GM23248 (cell line): ENCODE data around the gene KYAT1. TPM values are rescaled to one million over a fixed set of nuclear protein-coding genes. Genes with fewer than 3 reads are reported as not detected.

Source experiments
- DNase-seq: peaks from one replicate; pipeline ENCODE4 v3.0.0-alpha.2; 2015
- H2AFZ ChIP-seq: fragments of 200-600 bp; sonication (generic); 2 replicates; pipeline ENCODE4 v1.6.1; 2016; ENCODE audit warnings: antibody characterized with exemption
- H3F3A ChIP-seq: fragments of 200-600 bp; sonication (generic); 2 replicates; pipeline ENCODE4 v1.6.1; 2016; ENCODE audit warnings: mild to moderate bottlenecking, antibody characterized with exemption, mixed run types; ENCODE audit not compliant: insufficient read depth
- H3K27ac ChIP-seq: fragments of 200-600 bp; sonication (generic); 2 replicates; pipeline ENCODE4 v1.5.1; 2016; ENCODE audit warnings: mild to moderate bottlenecking
- H3K27me3 ChIP-seq: fragments of 200-600 bp; sonication (generic); replicated peaks from 2 replicates; pipeline ENCODE4 v1.6.1; 2016; ENCODE audit warnings: mild to moderate bottlenecking; ENCODE audit not compliant: insufficient read depth
- H3K36me3 ChIP-seq: fragments of 200-600 bp; sonication (generic); 2 replicates; pipeline ENCODE4 v1.6.1; 2016; ENCODE audit warnings: low read depth, mild to moderate bottlenecking
- H3K4me1 ChIP-seq: fragments of 200-600 bp; sonication (generic); 2 replicates; pipeline ENCODE4 v1.6.1; 2016; ENCODE audit warnings: mild to moderate bottlenecking; ENCODE audit not compliant: insufficient read depth
- H3K4me2 ChIP-seq: fragments of 200-600 bp; sonication (generic); one replicate; pipeline ENCODE4 v1.6.1; 2016; ENCODE audit warnings: mild to moderate bottlenecking; ENCODE audit not compliant: unreplicated experiment
- H3K4me3 ChIP-seq: fragments of 200-600 bp; sonication (generic); 2 replicates; pipeline ENCODE4 v1.5.1; 2016; ENCODE audit warnings: mild to moderate bottlenecking
- H3K79me2 ChIP-seq: fragments of 200-600 bp; sonication (generic); 2 replicates; pipeline ENCODE4 v1.6.1; 2016; ENCODE audit warnings: mild to moderate bottlenecking; ENCODE audit not compliant: insufficient read depth
- H3K9ac ChIP-seq: fragments of 200-600 bp; sonication (generic); 2 replicates; pipeline ENCODE4 v1.6.1; 2016; ENCODE audit warnings: mild to moderate bottlenecking
- H3K9me2 ChIP-seq: fragments of 200-600 bp; sonication (generic); 2 replicates; pipeline ENCODE4 v1.6.1; 2016; ENCODE audit warnings: mixed run types, mild to moderate bottlenecking, moderate library complexity; ENCODE audit not compliant: insufficient read depth
- H3K9me3 ChIP-seq: fragments of 200-600 bp; sonication (generic); one replicate; pipeline ENCODE4 v1.6.1; 2017; ENCODE audit warnings: low read depth
- H4K20me1 ChIP-seq: fragments of 200-600 bp; sonication (generic); 2 replicates; pipeline ENCODE4 v1.6.0; 2016; ENCODE audit not compliant: insufficient read depth
- EZH2 ChIP-seq: fragments of 200-600 bp; sonication (generic); IDR thresholded peaks from 2 replicates; pipeline ENCODE4 v1.6.1; 2018; ENCODE audit warnings: antibody characterized with exemption, mild to moderate bottlenecking; ENCODE audit not compliant: insufficient read depth, poor library complexity, severe bottlenecking
- EZH2phosphoT487 ChIP-seq: fragments of 200-600 bp; sonication (generic); IDR thresholded peaks from 2 replicates; pipeline ENCODE4 v1.6.1; 2018; ENCODE audit warnings: antibody characterized with exemption, moderate library complexity, mild to moderate bottlenecking, low read depth; ENCODE audit not compliant: insufficient read depth
- WGBS, 2 experiments: methylation state at CpG; one replicate each; pipeline ENCODE4 v1.1.6; 2015 to 2017; ENCODE audit warnings: low lambda C conversion rate in 2 of 2, low coverage in 1 of 2; ENCODE audit errors: missing lambda C conversion rate in 2 of 2; 5-methylcytosine and 5-hydroxymethylcytosine counted together
- in situ Hi-C: fragments of 300-500 bp; cut with MboI; formaldehyde crosslinking; loops from 2 replicates; pipeline ENCODE4 v1.15.0; 2020
- polyA plus RNA-seq: library from polyadenylated mRNA; unstranded; fragments of >200 nt; fragmentation: Nextera tagmentation; extraction: Ambion mirVana; gene quantifications from 2 replicates; pipeline ENCODE4 v1.2.1, GENCODE V29; 2016
- total RNA-seq: library from RNA; depleted of rRNA; stranded (reverse); fragments of >200 nt; shearing (Covaris generic); gene quantifications from 2 replicates; pipeline ENCODE4 v1.2.3, GENCODE V29; 2014

The KYAT1 gene
- total and polyA plus RNA-seq, 2 experiments from 2014 or later: 5.1 to 5.5 TPM

GRCh38 chr9:128885798-128886197, 4.0 kb upstream of the KYAT1 start:
- Histone ChIP-seq H3K4me1 (peaks cover 18% of the 10 kb centered on the region; the same call in 1 of the 2 replicates), H3K36me3 (peaks cover 5% of the 10 kb centered on the region; the same call in 1 of the 2 replicates), H3K27ac (no peak overlapping the region), H3K9ac (no peak overlapping the region), H3K9me2 (no peaks in the 10 kb centered on the region), H3K4me2 (no peak overlapping the region), H3K9me3 (no peaks in the 10 kb centered on the region), H3K79me2 (peaks cover 89% of the 10 kb centered on the region), H3K27me3 (no peaks in the 10 kb centered on the region), H2AFZ (no peak overlapping the region), H4K20me1 (no peaks in the 10 kb centered on the region), H3K4me3 (no peak overlapping the region), H3F3A (no peaks in the 10 kb centered on the region)
- in situ Hi-C loops: no loop called here
- TF ChIP-seq EZH2phosphoT487 (no peak), EZH2 (no peak)
- no peak for DNase-seq
- WGBS, 2 experiments: 94% methylated on average over 15 of the region's 15 CpGs

DNA sequence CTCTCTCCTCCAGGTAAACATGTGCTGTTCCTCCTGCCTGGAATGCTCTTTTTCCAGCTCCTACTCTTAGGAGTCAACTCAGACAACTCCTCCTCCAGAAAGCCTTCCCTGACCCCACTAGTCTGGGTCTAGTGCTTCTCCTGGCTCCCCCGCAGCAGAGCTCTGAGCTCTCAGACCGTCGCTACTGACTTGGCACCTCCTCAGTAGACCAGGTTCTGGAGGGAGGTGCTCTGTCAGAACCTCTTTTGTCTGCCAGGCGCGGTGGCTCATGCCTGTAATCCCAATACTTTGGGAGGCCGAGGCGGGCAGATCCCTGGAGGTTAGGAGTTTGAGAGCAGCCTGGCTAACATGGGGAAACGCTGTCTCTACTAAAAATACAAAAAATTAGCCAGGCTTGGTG, 3.6 kb upstream of the KYAT1 start:
- H3K9me2 ChIP-seq: no peaks in the 10 kb centered on the region
- H3K27ac ChIP-seq: no peak overlapping the region
- in situ Hi-C loops: no loop called here
- no peak overlapping the region for H3K4me3 ChIP-seq
- no peaks in the 10 kb centered on the region for H3F3A ChIP-seq
- H2AFZ ChIP-seq: no peak overlapping the region
- peaks cover 14% of the 10 kb centered on the region; the same call in 1 of the 2 replicates for H3K4me1 ChIP-seq
- peaks cover 89% of the 10 kb centered on the region for H3K79me2 ChIP-seq
- H3K9ac ChIP-seq: no peak overlapping the region
- TF ChIP-seq EZH2: no peak
- no peak for TF ChIP-seq EZH2phosphoT487
- H3K9me3 ChIP-seq: no peaks in the 10 kb centered on the region
- no peaks in the 10 kb centered on the region for H4K20me1 ChIP-seq
- H3K4me2 ChIP-seq: no peak overlapping the region
- 95 to 96% methylated on average over 6 to 8 of the region's 8 CpGs for WGBS, 2 experiments
- no peak for DNase-seq
- H3K27me3 ChIP-seq: no peaks in the 10 kb centered on the region
- H3K36me3 ChIP-seq: peaks cover 5% of the 10 kb centered on the region; the same call in 1 of the 2 replicates

GRCh38 chr9:128884164-128884563, 2.4 kb upstream of the KYAT1 start:
- H3K27me3 ChIP-seq: no peaks in the 10 kb centered on the region
- no peak overlapping the region for H3K27ac ChIP-seq
- H3K4me3 ChIP-seq: 0 out of 2 replicates have a peak overlapping the region, but pooled peaks have one; percentile 88
- H3K9ac ChIP-seq: 0 out of 2 replicates have a peak overlapping the region, but pooled peaks have one; percentile 87
- TF ChIP-seq EZH2phosphoT487 (no peak), EZH2 (no peak)
- peaks cover 5% of the 10 kb centered on the region; the same call in 1 of the 2 replicates for H3K36me3 ChIP-seq
- H3F3A ChIP-seq: no peaks in the 10 kb centered on the region
- H2AFZ ChIP-seq: no peak overlapping the region
- peaks cover 11% of the 10 kb centered on the region; the same call in 1 of the 2 replicates for H3K4me1 ChIP-seq
- peak overlapping the region; percentile 88 for H3K4me2 ChIP-seq
- no peaks in the 10 kb centered on the region for H4K20me1 ChIP-seq
- in situ Hi-C loops: no loop called here
- H3K9me2 ChIP-seq: no peaks in the 10 kb centered on the region
- DNase-seq: no peak
- H3K9me3 ChIP-seq: no peaks in the 10 kb centered on the region
- 60 to 63% methylated on average over 2 of the region's 2 CpGs for WGBS, 2 experiments
- peaks cover 86% of the 10 kb centered on the region for H3K79me2 ChIP-seq

DNA sequence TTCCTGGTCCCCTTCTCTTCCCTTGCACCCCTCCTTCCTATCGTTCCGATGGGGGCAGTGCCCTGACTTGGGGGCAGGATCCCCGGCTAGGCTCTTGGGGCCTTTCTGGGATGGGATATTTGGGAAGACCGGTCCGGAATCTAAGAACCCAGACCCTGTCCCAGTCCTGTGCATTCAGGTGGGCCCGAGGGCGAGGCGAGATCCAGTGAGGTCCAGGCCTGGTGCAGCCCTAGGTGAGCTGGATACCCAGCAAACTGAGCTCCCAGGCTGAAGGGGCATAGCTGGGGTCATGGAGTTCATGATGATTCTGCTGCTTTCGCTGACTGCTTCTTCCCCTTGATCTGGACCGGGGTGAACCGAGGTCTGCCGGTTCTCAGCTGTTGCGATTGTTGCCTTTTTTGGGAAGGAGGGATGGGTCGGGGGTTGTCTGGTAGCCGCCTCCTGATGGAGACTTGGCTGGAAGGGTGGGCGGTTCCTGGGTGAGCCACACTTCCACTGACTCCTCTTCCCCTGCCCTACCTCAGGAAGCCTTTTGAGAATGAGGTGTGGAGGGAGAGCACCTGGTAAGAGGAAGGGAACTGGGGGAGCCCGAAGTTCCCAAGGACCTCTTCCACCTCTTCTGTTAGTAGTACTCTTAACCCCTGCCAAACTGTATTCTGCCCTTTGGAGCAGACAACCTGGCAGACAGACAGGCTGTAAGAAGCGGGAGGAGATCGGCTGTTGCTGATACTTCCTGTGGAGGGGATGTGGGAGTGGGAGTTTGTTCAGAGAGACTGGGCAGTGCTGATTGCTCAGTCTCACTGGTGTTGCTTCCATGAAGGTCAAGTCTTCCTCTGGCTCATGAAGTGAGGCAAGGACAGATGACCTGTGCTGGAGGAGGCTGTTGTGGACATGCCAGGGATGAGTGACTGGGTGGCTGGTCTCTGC, 1.2 kb upstream of the KYAT1 start:
- peaks cover 74% of the 10 kb centered on the region for H3K79me2 ChIP-seq
- H3K4me2 ChIP-seq: peak overlapping the region; percentile 88
- in situ Hi-C loops: no loop called here
- no peaks in the 10 kb centered on the region for H3K9me2 ChIP-seq
- no peaks in the 10 kb centered on the region for H3F3A ChIP-seq
- peak overlapping the region; percentile 69 for H3K27ac ChIP-seq
- peak overlapping the region; percentile 87 for H3K9ac ChIP-seq
- H3K4me3 ChIP-seq: peak overlapping the region; percentile 88
- H3K36me3 ChIP-seq: peaks cover 5% of the 10 kb centered on the region; the same call in 1 of the 2 replicates
- WGBS, 2 experiments: 0 to 3% methylated on average over 19 of the region's 19 CpGs
- peak; percentile 42 for DNase-seq
- H4K20me1 ChIP-seq: no peaks in the 10 kb centered on the region
- H3K27me3 ChIP-seq: no peaks in the 10 kb centered on the region
- TF ChIP-seq EZH2 (no peak), EZH2phosphoT487 (no peak)
- H2AFZ ChIP-seq: peak overlapping the region; percentile 62
- H3K4me1 ChIP-seq: peaks cover 11% of the 10 kb centered on the region; the same call in 1 of the 2 replicates
- no peaks in the 10 kb centered on the region for H3K9me3 ChIP-seq
